Endometrial microvascular endothelial cells (primary cell): ENCODE data around the gene RND1. TPM values are rescaled to one million over a fixed set of nuclear protein-coding genes. Genes with fewer than 3 reads are reported as not detected.
"Not testable (repeated sequence)": the region's sequence is repeated elsewhere in the genome, so short reads cannot be mapped to it uniquely, and the experiment has no call there.

Experiments
- in situ Hi-C: cut with HindIII; loops from 2 replicates; pipeline ENCODE4 v1.10.0; 2017; ENCODE audit warnings: low sequenced_read_pairs, low pct_unique_long_range_greater_than_20kb; ENCODE audit errors: inconsistent ontology term
- total RNA-seq: library from RNA; depleted of rRNA; stranded (reverse); fragments of >200 nt; gene quantifications from one replicate; pipeline ENCODE4 v1.2.3, GENCODE V29; 2015; ENCODE audit errors: inconsistent ontology term

RND1 gene
- total RNA-seq, 1 donor from 2014 or later = 4.2 TPM

GRCh38 chr12:48873534-48873933, 7.9 kb upstream of the RND1 start:
- in situ Hi-C loops = not testable (repeated sequence)

- in situ Hi-C loops = no loop called here
Measured at GRCh38 chr12:48873096-48873495, 7.4 kb upstream of the RND1 start.

GRCh38 chr12:48869191-48869590, 3.5 kb upstream of the RND1 start:
- in situ Hi-C loops = no loop called here

GRCh38 chr12:48868451-48868850, 2.8 kb upstream of the RND1 start:
- in situ Hi-C loops = no loop called here

GRCh38 chr12:48866052-48866711, 512 bp upstream of the RND1 start:
- in situ Hi-C loops = no loop called here

- in situ Hi-C loops = no loop called here
Measured at GRCh38 chr12:48863291-48863690, 2.4 kb downstream of the RND1 start.

GRCh38 chr12:48862760-48863159, 2.9 kb downstream of the RND1 start:
- in situ Hi-C loops = no loop called here

GRCh38 chr12:48861111-48861510, 4.6 kb downstream of the RND1 start:
- in situ Hi-C loops = no loop called here

- in situ Hi-C loops = not testable (repeated sequence)
Measured at GRCh38 chr12:48860236-48860635, 5.4 kb downstream of the RND1 start.

- in situ Hi-C loops = no loop called here
Measured at GRCh38 chr12:48859607-48860006, 6.1 kb downstream of the RND1 start.

- in situ Hi-C loops = no loop called here
Measured at GRCh38 chr12:48858043-48858442, 7.6 kb downstream of the RND1 start.

GRCh38 chr12:48857278-48857994, 8.2 kb downstream of the RND1 start:
- in situ Hi-C loops = no loop called here

- in situ Hi-C loops = no loop called here
Measured at GRCh38 chr12:48856379-48856778, 9.3 kb downstream of the RND1 start.

GRCh38 chr12:48854932-48855331, 10.7 kb downstream of the RND1 start:
- in situ Hi-C loops = not testable (repeated sequence)

- in situ Hi-C loops = no loop called here
Measured at GRCh38 chr12:48854488-48854887, 11.2 kb downstream of the RND1 start.

- in situ Hi-C loops = no loop called here
Measured at GRCh38 chr12:48852734-48853688, 12.7 kb downstream of the RND1 start.

GRCh38 chr12:48851883-48852733, 13.6 kb downstream of the RND1 start, which contains the start of gene DDX23:
Gene DDX23 (minus strand): TSS chr12:48852163. CDS start chr12:48845782, 6,381 bp downstream.
- in situ Hi-C loops = no loop called here

GRCh38 chr12:48842021-48842420, 23.6 kb downstream of the RND1 start:
- in situ Hi-C loops = loop anchor here (10.0 kb wide), 1 partner anchor 47 kb away; no protein-coding TSS in a partner anchor
